RWPE1 (cell line): ENCODE results near the gene ANKRD60.

Experiments used
- CTCF ChIA-PET: fragments of 350-600 bp; sonication (Branson Sonifier 250); formaldehyde crosslinking; extraction: SDS; loops from one replicate; lab custom pipeline; 2021; lab: Yijun Ruan, JAX
- POLR2A ChIA-PET: fragments of 400-600 bp; formaldehyde crosslinking; extraction: SDS; loops from one replicate; lab custom pipeline; 2020; ENCODE audit warnings: antibody characterized with exemption; ENCODE audit not compliant: low non-redundant PET; lab: Yijun Ruan, JAX
- DNase-seq: peaks from one replicate; pipeline ENCODE4 v3.0.0; 2012; ENCODE audit warnings: low spot score
- H3K27ac ChIP-seq: fragments of 450-650 bp; 2 replicates; pipeline ENCODE4 v1.5.1; 2017
- TF ChIP-seq, protein P1 (sequence below): fragments of 450-650 bp; conservative IDR thresholded peaks from 2 replicates; pipeline ENCODE4 v1.5.1; 2017; ENCODE audit warnings: low read depth, mild to moderate bottlenecking

The ANKRD60 gene

DNA sequence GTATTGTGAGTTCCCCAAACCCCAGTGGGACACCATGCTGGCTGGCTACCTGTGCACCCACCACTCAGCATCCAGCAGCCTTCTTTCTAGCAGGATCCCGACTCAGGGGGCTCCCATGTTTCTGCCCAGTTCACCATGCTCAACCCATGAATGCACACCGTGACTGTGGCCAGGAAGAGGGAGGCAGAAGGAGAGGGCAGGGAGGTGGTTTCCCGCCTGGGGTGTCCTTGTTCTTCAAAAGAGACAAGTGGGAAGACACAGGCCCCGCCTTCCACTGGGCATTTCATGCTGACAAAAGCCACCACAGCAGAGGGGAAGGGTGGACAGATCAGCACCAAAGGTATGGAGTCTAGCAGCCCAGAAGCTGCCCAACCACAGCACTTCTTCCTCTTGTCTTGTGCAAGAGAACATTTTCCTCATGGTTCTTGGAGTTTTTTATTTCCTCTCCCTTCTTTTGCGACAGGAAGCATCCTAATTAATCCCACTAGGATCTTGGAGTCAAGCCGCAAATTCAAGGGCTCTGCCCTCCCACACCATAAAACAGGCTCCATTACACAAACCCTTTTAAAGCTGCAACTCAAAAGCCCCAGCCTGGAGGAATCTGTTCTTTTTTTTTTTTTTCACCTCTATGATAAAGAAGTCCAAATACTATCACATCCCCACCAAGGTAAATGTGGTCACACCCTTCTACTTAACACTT, 13.5 kb upstream of the ANKRD60 start:
- DNase-seq, result no peak
- TF ChIP-seq, protein P1, sequence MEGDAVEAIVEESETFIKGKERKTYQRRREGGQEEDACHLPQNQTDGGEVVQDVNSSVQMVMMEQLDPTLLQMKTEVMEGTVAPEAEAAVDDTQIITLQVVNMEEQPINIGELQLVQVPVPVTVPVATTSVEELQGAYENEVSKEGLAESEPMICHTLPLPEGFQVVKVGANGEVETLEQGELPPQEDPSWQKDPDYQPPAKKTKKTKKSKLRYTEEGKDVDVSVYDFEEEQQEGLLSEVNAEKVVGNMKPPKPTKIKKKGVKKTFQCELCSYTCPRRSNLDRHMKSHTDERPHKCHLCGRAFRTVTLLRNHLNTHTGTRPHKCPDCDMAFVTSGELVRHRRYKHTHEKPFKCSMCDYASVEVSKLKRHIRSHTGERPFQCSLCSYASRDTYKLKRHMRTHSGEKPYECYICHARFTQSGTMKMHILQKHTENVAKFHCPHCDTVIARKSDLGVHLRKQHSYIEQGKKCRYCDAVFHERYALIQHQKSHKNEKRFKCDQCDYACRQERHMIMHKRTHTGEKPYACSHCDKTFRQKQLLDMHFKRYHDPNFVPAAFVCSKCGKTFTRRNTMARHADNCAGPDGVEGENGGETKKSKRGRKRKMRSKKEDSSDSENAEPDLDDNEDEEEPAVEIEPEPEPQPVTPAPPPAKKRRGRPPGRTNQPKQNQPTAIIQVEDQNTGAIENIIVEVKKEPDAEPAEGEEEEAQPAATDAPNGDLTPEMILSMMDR, result no peak
- H3K27ac ChIP-seq, result no peak overlapping the region
- POLR2A ChIA-PET, result no interaction called here
- CTCF ChIA-PET, result interaction anchor here (0.6 kb wide), 1 partner anchor 121 kb away, joined by 3 read pairs; no protein-coding TSS in a partner anchor

DNA sequence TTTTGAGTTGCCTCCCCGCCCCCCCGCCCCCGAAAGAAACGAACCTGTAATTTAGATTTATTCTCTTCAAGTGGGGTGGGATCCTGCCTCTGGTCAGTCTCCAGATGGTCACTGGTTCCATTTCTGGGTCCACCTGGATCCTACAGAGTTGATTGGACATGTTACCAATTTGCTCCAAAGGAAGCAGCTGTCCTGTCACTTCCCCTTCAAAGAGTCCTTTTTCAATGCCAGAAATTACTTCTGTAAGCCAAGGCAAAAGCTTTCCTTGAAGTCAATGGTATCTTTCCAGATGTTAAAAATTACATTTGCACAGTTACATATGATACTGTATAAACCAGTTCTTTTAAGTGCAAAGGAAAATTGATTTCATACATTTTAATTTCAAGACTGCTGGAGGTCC, 12.0 kb upstream of the ANKRD60 start:
- TF ChIP-seq, protein P1, result no peak
- ChIA-PET CTCF (interaction anchor here (0.6 to 1.6 kb wide), 2 partner anchors 8 to 1137 kb away, joined by 5 to 7 read pairs; no protein-coding TSS in a partner anchor), POLR2A (no interaction called here)
- DNase-seq, result no peak
- H3K27ac ChIP-seq, result no peak overlapping the region

DNA sequence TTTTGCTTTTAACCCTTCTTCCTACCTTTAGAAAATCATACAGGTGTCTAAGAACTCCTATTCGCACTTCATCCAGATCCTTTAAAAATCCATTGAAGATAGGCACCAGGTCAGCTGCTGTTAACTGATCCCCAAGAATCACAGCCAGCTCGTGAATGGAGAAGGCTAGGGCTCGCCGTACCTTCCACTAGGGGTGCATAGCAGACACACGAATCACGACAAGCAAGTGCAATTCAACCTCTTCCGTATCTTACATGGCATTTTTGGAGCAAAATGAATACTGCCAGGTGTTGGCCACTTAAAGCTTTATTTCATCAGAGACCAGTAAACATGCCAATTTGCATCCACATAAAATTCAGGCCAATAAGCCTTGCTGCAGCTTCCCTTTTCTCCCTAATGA, 10.8 kb upstream of the ANKRD60 start:
- no peak for DNase-seq
- POLR2A ChIA-PET, result no interaction called here
- TF ChIP-seq, protein P1, result no peak
- CTCF ChIA-PET, result interaction anchor here (0.9 to 1.6 kb wide), 4 partner anchors 9 to 601 kb away, joined by 3 to 7 read pairs (median 4); no protein-coding TSS in a partner anchor
- H3K27ac ChIP-seq, result no peak overlapping the region

DNA sequence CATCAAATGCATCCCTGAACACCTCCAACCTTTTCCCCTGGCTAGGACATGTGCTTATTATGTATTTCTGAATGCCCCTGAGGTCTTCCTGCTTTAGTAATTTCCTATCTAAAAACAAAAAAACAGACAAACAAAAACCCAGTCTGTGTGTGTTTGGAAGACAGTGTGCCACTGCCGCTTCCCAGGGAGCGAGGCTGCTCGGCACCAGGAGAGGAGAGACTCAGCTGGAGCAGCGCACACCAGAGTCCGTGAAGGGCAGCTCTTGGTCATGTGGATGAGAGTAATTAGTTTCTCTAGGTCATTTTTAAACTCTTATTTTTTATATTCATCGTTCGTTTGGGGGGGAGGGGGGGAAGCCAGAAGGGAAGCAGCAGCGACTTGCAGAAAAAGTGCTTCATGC, 10.0 kb upstream of the ANKRD60 start:
- DNase-seq, result no peak
- POLR2A ChIA-PET, result no interaction called here
- TF ChIP-seq, protein P1, result no peak
- CTCF ChIA-PET, result interaction anchor here (0.6 to 1.6 kb wide), 5 partner anchors 10 to 602 kb away, joined by 3 to 7 read pairs (median 3); no protein-coding TSS in a partner anchor
- no peak overlapping the region for H3K27ac ChIP-seq

DNA sequence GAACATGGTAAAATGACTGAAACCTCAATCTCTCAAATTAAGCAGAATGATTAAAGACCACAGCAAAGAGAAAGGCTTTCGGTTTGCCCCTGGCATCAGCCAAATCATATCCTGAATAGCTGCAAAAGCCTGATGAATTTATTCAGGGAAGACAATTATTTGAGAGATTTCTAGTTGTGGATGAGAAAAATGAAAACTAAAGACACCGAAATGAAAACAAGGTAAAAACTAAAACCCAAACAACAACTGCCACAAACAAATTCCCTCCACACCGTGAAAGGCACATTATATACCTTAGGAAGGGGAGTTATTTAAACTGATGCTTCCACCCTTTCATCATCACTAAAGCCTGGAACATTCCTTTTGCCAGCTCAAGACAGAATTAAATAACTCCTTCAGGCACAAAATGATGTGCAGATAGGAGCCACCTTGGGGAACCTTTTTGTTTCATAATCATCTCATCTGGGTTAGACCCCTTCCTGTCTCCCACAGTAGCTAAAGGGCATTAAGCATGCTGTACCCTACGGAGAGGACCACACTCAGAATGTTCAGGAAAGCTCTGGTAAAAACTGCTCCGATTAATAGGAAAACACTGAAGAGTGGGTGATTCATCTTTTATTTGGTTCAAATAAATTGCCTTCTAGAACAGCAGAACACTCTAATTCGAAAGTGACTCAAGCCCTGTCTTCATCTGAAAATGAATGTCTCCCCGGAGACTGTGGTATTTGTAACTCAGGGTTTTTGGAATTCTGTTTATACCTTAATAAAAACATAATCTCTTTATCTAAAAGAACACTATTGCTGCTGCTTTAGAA, 9.1 kb upstream of the ANKRD60 start:
- CTCF ChIA-PET, result interaction anchor here (0.5 to 1.7 kb wide), 14 partner anchors 8 to 1035 kb away, joined by 3 to 12 read pairs (median 3); partner anchors contain the start of gene STX16
- TF ChIP-seq, protein P1, result peak; percentile 67
- DNase-seq, result no peak
- POLR2A ChIA-PET, result no interaction called here
- H3K27ac ChIP-seq, result no peak overlapping the region
